NCI-H2081 (cell line): ENCODE data around the gene SLC22A8.
"Not testable (repeated sequence)": the region's sequence is repeated elsewhere in the genome, so short reads cannot be mapped to it uniquely, and the experiment has no call there.

ENCODE experiments used
- DNase-seq, 2 experiments: peaks; one replicate each; lab custom pipeline; 2025; lab: John Stamatoyannopoulos, UW

Gene SLC22A8

GRCh38 chr11:63015521-63016215, at the start of gene SLC22A8:
Gene SLC22A8, minus strand, starts transcription at chr11:63015841. Its CDS starts 883 bp downstream, at chr11:63014958.
- DNase-seq = no peak

GRCh38 chr11:63046203-63046602, 30.6 kb upstream of the SLC22A8 start:
- not testable (repeated sequence) for DNase-seq

- DNase-seq = no peak
These were observed 27.0 kb upstream of the SLC22A8 start for GRCh38 chr11:63042596-63042995.

- DNase-seq = no peak
These were observed 16.8 kb upstream of the SLC22A8 start for GRCh38 chr11:63032457-63032856.

GRCh38 chr11:63023841-63024648, 8.4 kb upstream of the SLC22A8 start:
- peak; percentile 58 to 71 for DNase-seq

- no peak for DNase-seq
These were observed 7.7 kb upstream of the SLC22A8 start for GRCh38 chr11:63023222-63023814.

- no peak for DNase-seq
These were observed 6.8 kb upstream of the SLC22A8 start for GRCh38 chr11:63022441-63022840.

GRCh38 chr11:63020671-63021291, 5.1 kb upstream of the SLC22A8 start:
- DNase-seq = no peak

GRCh38 chr11:63019506-63019905, 3.9 kb upstream of the SLC22A8 start:
- DNase-seq = no peak

- peak; percentile 29 to 53 for DNase-seq
These were observed 1.8 kb upstream of the SLC22A8 start for GRCh38 chr11:63017306-63017974.

GRCh38 chr11:63014408-63015055, 1.1 kb downstream of the SLC22A8 start:
- DNase-seq = no peak

- DNase-seq = no peak
These were observed 2.8 kb downstream of the SLC22A8 start for GRCh38 chr11:63012839-63013238.

GRCh38 chr11:63012430-63012829, 3.2 kb downstream of the SLC22A8 start:
- DNase-seq = no peak

- DNase-seq = no peak
These were observed 4.7 kb downstream of the SLC22A8 start for GRCh38 chr11:63010934-63011439.

- no peak for DNase-seq
These were observed 7.7 kb downstream of the SLC22A8 start for GRCh38 chr11:63007920-63008319.

GRCh38 chr11:63001456-63001855, 14.2 kb downstream of the SLC22A8 start:
- no peak for DNase-seq

- no peak for DNase-seq
These were observed 16.0 kb downstream of the SLC22A8 start for GRCh38 chr11:62999649-63000048.

- DNase-seq = no peak
These were observed 16.5 kb downstream of the SLC22A8 start for GRCh38 chr11:62999156-62999555.

- no peak for DNase-seq
These were observed 19.4 kb downstream of the SLC22A8 start for GRCh38 chr11:62996271-62996670.

GRCh38 chr11:62994775-62995174, 20.9 kb downstream of the SLC22A8 start:
- no peak for DNase-seq

- DNase-seq = no peak
These were observed 27.4 kb downstream of the SLC22A8 start for GRCh38 chr11:62988276-62988675.
